A549 treated with DMSO at 1 μM for 4 hours (cell line): ENCODE data around the gene LPCAT4. TPM values are rescaled to one million over a fixed set of nuclear protein-coding genes. Genes with fewer than 3 reads are reported as not detected.

ENCODE experiments used
- total RNA-seq: library from RNA; stranded (reverse); fragments of 200-300 nt; extraction: Qiagen RNA extraction; gene quantifications from 5 replicates; pipeline ENCODE4 v1.2.3, GENCODE V29; 2022; ENCODE audit warnings: low read depth

LPCAT4 gene
- 52.7 to 67.3 TPM (median 58.4 TPM) in 5 replicates for total RNA-seq

GRCh38 chr15:34367101-34368081 lies at the start of gene LPCAT4:
Gene LPCAT4, minus strand, starts transcription at chr15:34367196. Its CDS starts 96 bp downstream, at chr15:34367100.

GRCh38 chr15:34342737-34343575 lies 24.0 kb downstream of the LPCAT4 start, which contains the start of the genes NOP10 and NUTM1:
Gene NOP10, minus strand, starts transcription at chr15:34343136. Its CDS starts 63 bp downstream, at chr15:34343073.
Gene NUTM1, plus strand, starts transcription at chr15:34343315. Its CDS starts 382 bp downstream, at chr15:34343697.

GRCh38 chr15:34337557-34338306 lies 29.3 kb downstream of the LPCAT4 start, which contains the start of gene SLC12A6:
Gene SLC12A6, minus strand, starts transcription at chr15:34337781. Its CDS starts 1,101 bp downstream, at chr15:34336680.

Other genes with a start within 250 kb of the LPCAT4 start
- gene KATNBL1, start 157.1 kb downstream of the LPCAT4 start, total RNA-seq: 30.5 to 41.9 TPM (median 33.8 TPM) in 5 replicates
- gene EMC4, start 142.2 kb downstream of the LPCAT4 start, total RNA-seq: 193 to 224 TPM (median 204 TPM) in 5 replicates
- 5.8 to 9.7 TPM (median 8.1 TPM) in 5 replicates for gene SLC12A6, start 29.4 kb downstream of the LPCAT4 start, total RNA-seq
- 543 to 591 TPM (median 551 TPM) in 5 replicates for gene NOP10, start 24.1 kb downstream of the LPCAT4 start, total RNA-seq
- gene NUTM1, start 23.9 kb downstream of the LPCAT4 start, total RNA-seq: not detected in 5 replicates
- gene GOLGA8A, start 70.6 kb upstream of the LPCAT4 start, total RNA-seq: 4.6 to 10.7 TPM (median 9.3 TPM) in 5 replicates
- gene GOLGA8B, start 216.5 kb upstream of the LPCAT4 start, total RNA-seq: 11.6 to 19.0 TPM (median 17.2 TPM) in 5 replicates